Neural crest cell (in vitro differentiated cells): Measurements from ENCODE around the gene CYP4A11. TPM values are rescaled to one million over a fixed set of nuclear protein-coding genes. Genes with fewer than 3 reads are reported as not detected.
A peak's percentile ranks its signal among the peaks of the same experiment; 100 is the strongest.
"Not testable (repeated sequence)": the region's sequence is repeated elsewhere in the genome, so short reads cannot be mapped to it uniquely, and the experiment has no call there.

ENCODE experiments used
- DNase-seq: peaks from one replicate; pipeline ENCODE4 v3.0.0; 2021; ENCODE audit warnings: low read depth, mixed read lengths, low spot score
- H3K27ac Mint-ChIP-seq: one replicate; pipeline ENCODE4 v1.8.0; 2021; ENCODE audit warnings: mild to moderate bottlenecking, mixed read lengths; ENCODE audit not compliant: unreplicated experiment
- H3K27me3 Mint-ChIP-seq: 2 replicates; pipeline ENCODE4 v1.8.0; 2021; ENCODE audit warnings: low read depth, mild to moderate bottlenecking, mixed read lengths
- H3K36me3 Mint-ChIP-seq: 2 replicates; pipeline ENCODE4 v1.8.0; 2021; ENCODE audit warnings: low read depth, mild to moderate bottlenecking, mixed read lengths
- H3K4me1 Mint-ChIP-seq: 2 replicates; pipeline ENCODE4 v1.8.0; 2021; ENCODE audit warnings: mixed read lengths
- H3K4me3 Mint-ChIP-seq: one replicate; pipeline ENCODE4 v1.8.0; 2021; ENCODE audit warnings: mild to moderate bottlenecking, mixed read lengths
- H3K9me3 Mint-ChIP-seq: 2 replicates; pipeline ENCODE4 v1.8.0; 2021; ENCODE audit warnings: mixed read lengths
- CTCF ChIP-seq: fragments of 200-600 bp; sonication (generic); conservative IDR thresholded peaks from 2 replicates; pipeline ENCODE4 v1.5.0; 2021; ENCODE audit warnings: antibody characterized with exemption, mild to moderate bottlenecking
- total RNA-seq: library from RNA; stranded (reverse); gene quantifications from 2 replicates; pipeline ENCODE4 v1.2.1, GENCODE V29; 2021

The CYP4A11 gene
- total RNA-seq, 1 donor from 2014 or later, result not detected

GRCh38 chr1:46942086-46942485, 810 bp upstream of the CYP4A11 start:
- peaks cover 3% of the 10 kb centered on the region for H3K9me3 Mint-ChIP-seq
- no peak for TF ChIP-seq CTCF
- H3K27ac Mint-ChIP-seq, result no peak overlapping the region
- no peaks in the 10 kb centered on the region for H3K4me1 Mint-ChIP-seq
- no peaks in the 10 kb centered on the region for H3K36me3 Mint-ChIP-seq
- H3K4me3 Mint-ChIP-seq, result no peak overlapping the region
- H3K27me3 Mint-ChIP-seq, result peaks cover 50% of the 10 kb centered on the region
- DNase-seq, result no peak

- Mint-ChIP-seq H3K27me3 (peaks cover 50% of the 10 kb centered on the region), H3K4me1 (no peaks in the 10 kb centered on the region), H3K36me3 (no peaks in the 10 kb centered on the region), H3K27ac (no peak overlapping the region), H3K9me3 (peaks cover 3% of the 10 kb centered on the region), H3K4me3 (no peak overlapping the region)
- no peak for DNase-seq
- no peak for TF ChIP-seq CTCF
Measured at GRCh38 chr1:46940307-46940706, 969 bp downstream of the CYP4A11 start.

GRCh38 chr1:46937270-46937669, 4.0 kb downstream of the CYP4A11 start:
- Mint-ChIP-seq H3K4me1 (no peaks in the 10 kb centered on the region), H3K27ac (no peak overlapping the region), H3K27me3 (peaks cover 28% of the 10 kb centered on the region), H3K36me3 (no peaks in the 10 kb centered on the region), H3K9me3 (no peaks in the 10 kb centered on the region), H3K4me3 (no peak overlapping the region)
- DNase-seq, result no peak
- no peak for TF ChIP-seq CTCF

GRCh38 chr1:46936788-46937187, 4.5 kb downstream of the CYP4A11 start:
- Mint-ChIP-seq H3K36me3 (no peaks in the 10 kb centered on the region), H3K27ac (no peak overlapping the region), H3K27me3 (peaks cover 29% of the 10 kb centered on the region), H3K4me1 (no peaks in the 10 kb centered on the region), H3K4me3 (no peak overlapping the region), H3K9me3 (no peaks in the 10 kb centered on the region)
- no peak for DNase-seq
- TF ChIP-seq CTCF, result no peak

GRCh38 chr1:46934852-46935251, 6.4 kb downstream of the CYP4A11 start:
- not testable (repeated sequence) for H3K4me1 Mint-ChIP-seq, H3K27ac Mint-ChIP-seq, H3K36me3 Mint-ChIP-seq, H3K9me3 Mint-ChIP-seq, H3K4me3 Mint-ChIP-seq, DNase-seq
- peak; percentile 51 for TF ChIP-seq CTCF
- H3K27me3 Mint-ChIP-seq, result peaks cover 30% of the 10 kb centered on the region

GRCh38 chr1:46932020-46932419, 9.3 kb downstream of the CYP4A11 start:
- not testable (repeated sequence) for H3K4me3 Mint-ChIP-seq, H3K9me3 Mint-ChIP-seq, H3K36me3 Mint-ChIP-seq, DNase-seq, H3K27ac Mint-ChIP-seq, H3K4me1 Mint-ChIP-seq
- peaks cover 19% of the 10 kb centered on the region for H3K27me3 Mint-ChIP-seq
